H1 (cell line): ENCODE data around the gene IRAG1. TPM values are rescaled to one million over a fixed set of nuclear protein-coding genes. Genes with fewer than 3 reads are reported as not detected.

Experiments
- ATF2 ChIP-seq: IDR thresholded peaks from 2 replicates; pipeline ENCODE4 v1.6.1; 2012; ENCODE audit warnings: low read length, inconsistent platforms
- CHD2 ChIP-seq: IDR thresholded peaks from 2 replicates; pipeline ENCODE4 v1.6.1; 2012; ENCODE audit warnings: low read length, improper control_type of control experiment
- CHD7 ChIP-seq: fragments of 300-600 bp; sonication (generic); IDR thresholded peaks from 2 replicates; pipeline ENCODE4 v1.7.1; 2012; ENCODE audit warnings: low read length, moderate library complexity, mild to moderate bottlenecking, inconsistent platforms; ENCODE audit not compliant: insufficient replicate concordance
- E2F6 ChIP-seq: IDR thresholded peaks from 2 replicates; pipeline ENCODE4 v1.6.1; 2012; ENCODE audit warnings: inconsistent platforms
- GABPA ChIP-seq: IDR thresholded peaks from 2 replicates; pipeline ENCODE4 v1.6.1; 2011; ENCODE audit warnings: mild to moderate bottlenecking, low read length, moderate library complexity, borderline replicate concordance; ENCODE audit not compliant: insufficient read depth
- GTF2F1 ChIP-seq: IDR thresholded peaks from 2 replicates; pipeline ENCODE4 v1.6.1; 2012; ENCODE audit warnings: low read depth, low read length, improper control_type of control experiment, borderline replicate concordance
- KDM5A ChIP-seq: fragments of 200-600 bp; IDR thresholded peaks from 2 replicates; pipeline ENCODE4 v1.7.1; 2012; ENCODE audit warnings: mild to moderate bottlenecking, low read length, inconsistent platforms, mixed read lengths
- TBP ChIP-seq: IDR thresholded peaks from 2 replicates; pipeline ENCODE4 v1.6.1; 2011; ENCODE audit warnings: low read depth, low read length, improper control_type of control experiment
- TCF12 ChIP-seq: IDR thresholded peaks from 2 replicates; pipeline ENCODE4 v1.6.1; 2011; ENCODE audit warnings: low read depth, mild to moderate bottlenecking, low read length
- TEAD4 ChIP-seq: IDR thresholded peaks from 2 replicates; pipeline ENCODE4 v1.6.1; 2012; ENCODE audit warnings: low read depth, low read length, inconsistent platforms, mixed read lengths
- polyA plus RNA-seq, 7 experiments: library from polyadenylated mRNA; depleted of rRNA in 3 of 7; stranded (reverse) in 5 of 7; unstranded in 2 of 7; fragments of >200 nt in 5 of 7; fragments of 200-250 nt in 2 of 7; gene quantifications; 1 replicate in 5 of 7; 2 replicates in 1 of 7; 4 replicates in 1 of 7; pipeline versions ENCODE4 v1.2.1 to v1.2.3, GENCODE V29; 2011 to 2013; ENCODE audit warnings: missing spikeins in 2 of 7, mixed read lengths in 2 of 7
- total RNA-seq: library from RNA; stranded (reverse); fragmentation: NEBNext Ultra II Directional; extraction: Animal tissue kit (Norgen Biotek cat#: 25700); gene quantifications from 2 replicates; pipeline ENCODE4 v1.2.1, GENCODE V29; 2021

IRAG1 gene
- total and polyA plus RNA-seq, 2 of the 8 experiments (the other 6 are each of a cell fraction or from before 2014, with no cell fraction given): 1.8 to 2.7 TPM

DNA sequence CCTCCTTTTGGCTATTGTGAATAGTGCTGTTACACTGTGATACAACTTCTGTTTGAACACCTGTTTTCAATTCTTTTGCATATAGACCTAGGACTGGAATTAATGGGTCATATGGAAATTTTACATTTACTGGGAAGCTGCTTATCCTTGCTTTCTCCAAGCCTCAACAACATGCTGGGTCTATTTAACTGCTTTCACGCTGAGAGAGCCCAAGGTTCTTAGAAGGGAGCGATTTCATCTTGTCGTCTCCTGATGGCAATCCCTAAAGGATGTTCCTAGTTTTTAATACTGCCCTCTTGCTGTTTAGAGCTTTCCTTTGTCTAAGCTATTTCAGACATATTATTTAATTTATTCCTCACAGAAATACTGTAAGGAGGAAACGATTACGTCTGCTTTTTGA is 15.5 kb downstream of the IRAG1 start (continued):
- TF ChIP-seq CHD7: no peak
- TF ChIP-seq TBP: no peak
- no peak for TF ChIP-seq E2F6
- TF ChIP-seq TEAD4: no peak
- TF ChIP-seq KDM5A: no peak
- TF ChIP-seq CHD2: no peak
- TF ChIP-seq ATF2: no peak
- TF ChIP-seq GABPA: no peak
- no peak for TF ChIP-seq GTF2F1
- TF ChIP-seq TCF12: no peak
